Heart left ventricle (tissue), 13 donors: Measurements from ENCODE around the gene CASP9.

Experiments used
- POLR2A ChIP-seq, 2 donors: fragments of 450-650 bp; IDR thresholded peaks; one replicate each; pipeline ENCODE4 v1.6.1; 2017; ENCODE audit warnings: antibody characterized with exemption in 2 of 2, mild to moderate bottlenecking in 2 of 2, moderate library complexity in 2 of 2
- TF ChIP-seq, protein P1 (sequence below), 12 donors: fragments of 200-600 bp; sonication (generic) in 4 of 12; IDR thresholded peaks; one replicate each; pipeline versions ENCODE4 v1.5.0 to v1.8.0; 2018 to 2022; ENCODE audit warnings: antibody characterized with exemption in 12 of 12, mild to moderate bottlenecking in 5 of 12
- donor health status: ischemic (EF 13 %, LVEDD 7.1; RV severe dilation, severe dysfunction).
- donor health status: DM: no; HTN: yes; CAD: no.
- donor health status: DM: no; HTN: no; CAD: no.
- donor health status: ischemic (EF 25% LVEDD 6.9; RV normal size, moderate dysfunction).
- donor health status: ischemic (EF 25% LVEDD 5.7; RV mildly dilated, moderate dysfunction).
- donor health status: ischemic (EF 35%, LVEDD 5.7; RV mildly dilated, moderate dysfunction).
- donor health status: nonischemic (EF 11% LVEDD 7.7; RV severe dilation, severe dysfunction).
- donor health status: DM: yes; HTN: yes; CAD: no.
- donor health status: PGD.
- donor health status: ischemic (EF 29% LVEDD 5.4; RV normal size, mild dysfunction).
- donor health status: nonischemic (EF 23%, LVEDD 6.1; RV moderate dilation, normal function).

- TF ChIP-seq, protein P1, sequence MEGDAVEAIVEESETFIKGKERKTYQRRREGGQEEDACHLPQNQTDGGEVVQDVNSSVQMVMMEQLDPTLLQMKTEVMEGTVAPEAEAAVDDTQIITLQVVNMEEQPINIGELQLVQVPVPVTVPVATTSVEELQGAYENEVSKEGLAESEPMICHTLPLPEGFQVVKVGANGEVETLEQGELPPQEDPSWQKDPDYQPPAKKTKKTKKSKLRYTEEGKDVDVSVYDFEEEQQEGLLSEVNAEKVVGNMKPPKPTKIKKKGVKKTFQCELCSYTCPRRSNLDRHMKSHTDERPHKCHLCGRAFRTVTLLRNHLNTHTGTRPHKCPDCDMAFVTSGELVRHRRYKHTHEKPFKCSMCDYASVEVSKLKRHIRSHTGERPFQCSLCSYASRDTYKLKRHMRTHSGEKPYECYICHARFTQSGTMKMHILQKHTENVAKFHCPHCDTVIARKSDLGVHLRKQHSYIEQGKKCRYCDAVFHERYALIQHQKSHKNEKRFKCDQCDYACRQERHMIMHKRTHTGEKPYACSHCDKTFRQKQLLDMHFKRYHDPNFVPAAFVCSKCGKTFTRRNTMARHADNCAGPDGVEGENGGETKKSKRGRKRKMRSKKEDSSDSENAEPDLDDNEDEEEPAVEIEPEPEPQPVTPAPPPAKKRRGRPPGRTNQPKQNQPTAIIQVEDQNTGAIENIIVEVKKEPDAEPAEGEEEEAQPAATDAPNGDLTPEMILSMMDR (IDR thresholded peaks at IDR 0.05), result no peak
- TF ChIP-seq POLR2A (IDR thresholded peaks at IDR 0.05), result no peak
These were observed 19.9 kb upstream of the CASP9 start for GRCh38 chr1:15543589-15544568.
